Spleen (tissue), 13 donors: ENCODE measurements around the gene LRFN5. TPM values are rescaled to one million over a fixed set of nuclear protein-coding genes. Genes with fewer than 3 reads are reported as not detected.
"Not testable (repeated sequence)": the region's sequence is repeated elsewhere in the genome, so short reads cannot be mapped to it uniquely, and the experiment has no call there.

Source experiments
- DNase-seq: peaks from one replicate; pipeline ENCODE4 v3.0.0-alpha.2; 2020
- H3K27ac ChIP-seq, 8 donors: fragments of 200-600 bp; sonication (generic) in 7 of 8; 1 replicate in 4 of 8; 2 replicates in 4 of 8; pipeline versions ENCODE4 v1.5.0 to v1.8.0; 2016 to 2021; ENCODE audit warnings: inconsistent platforms in 4 of 8, mild to moderate bottlenecking in 4 of 8, moderate library complexity in 1 of 8
- H3K27me3 ChIP-seq, 7 donors: fragments of 200-600 bp; sonication (generic) in 6 of 7; replicated peaks in 1 of 7; 1 replicate in 4 of 7; 2 replicates in 3 of 7; pipeline versions ENCODE4 v1.5.0 to v1.8.0; 2016 to 2021; ENCODE audit warnings: inconsistent platforms in 3 of 7, mild to moderate bottlenecking in 1 of 7
- H3K36me3 ChIP-seq, 6 donors: fragments of 200-600 bp; sonication (generic) in 5 of 6; 1 replicate in 4 of 6; 2 replicates in 2 of 6; pipeline versions ENCODE4 v1.5.0 to v1.8.0; 2016 to 2021; ENCODE audit warnings: inconsistent platforms in 2 of 6
- H3K4me1 ChIP-seq, 6 donors: fragments of 200-600 bp; sonication (generic) in 5 of 6; 1 replicate in 3 of 6; 2 replicates in 3 of 6; pipeline versions ENCODE4 v1.5.0 to v1.8.0; 2016 to 2021; ENCODE audit warnings: inconsistent platforms in 3 of 6
- H3K4me3 ChIP-seq, 8 donors: fragments of 200-600 bp; sonication (generic) in 7 of 8; 1 replicate in 4 of 8; 2 replicates in 4 of 8; pipeline versions ENCODE4 v1.5.0 to v1.8.0; 2016 to 2021; ENCODE audit warnings: inconsistent platforms in 4 of 8, mild to moderate bottlenecking in 4 of 8, moderate library complexity in 2 of 8
- H3K9me3 ChIP-seq, 8 donors: fragments of 200-600 bp; sonication (generic) in 7 of 8; 1 replicate in 4 of 8; 2 replicates in 4 of 8; pipeline versions ENCODE4 v1.5.0 to v1.8.0; 2016 to 2021; ENCODE audit warnings: inconsistent platforms in 4 of 8
- POLR2A ChIP-seq, 3 donors: fragments of 450-650 bp; IDR thresholded peaks; one replicate each; pipeline ENCODE4 v1.5.1; 2017; ENCODE audit warnings: antibody characterized with exemption in 3 of 3, mild to moderate bottlenecking in 1 of 3
- POLR2AphosphoS5 ChIP-seq, 3 donors: sonication (generic); formaldehyde crosslinking; IDR thresholded peaks; one replicate each; pipeline ENCODE4 v1.5.1; 2017; ENCODE audit warnings: antibody characterized with exemption in 3 of 3
- WGBS, 5 donors: extraction: QIAGEN DNeasy Blood & Tissue Kit in 3 of 5; methylation state at CpG; one replicate each; pipeline versions ENCODE4 v1.1.5 to v1.1.7; 2013 to 2018; 5-methylcytosine and 5-hydroxymethylcytosine counted together
- intact Hi-C: fragments of 100-400 bp; cut with DNase I; formaldehyde crosslinking; loops from one replicate; pipeline ENCODE4 v1.15.0; 2023; ENCODE audit warnings: low total_unique reads
- long read RNA-seq, 2 donors: transcript quantifications; one replicate each; lab custom pipeline, GENCODE V29; 2026
- polyA plus RNA-seq, 3 donors: library from polyadenylated mRNA; stranded (reverse); fragments of 200-250 nt; gene quantifications; one replicate each; pipeline ENCODE4 v1.2.1, GENCODE V29; 2013
- total RNA-seq, 7 donors: library from RNA; depleted of rRNA in 3 of 7; stranded (reverse); fragments of >200 nt in 3 of 7; fragmentation: NEBNext Ultra II Directional in 4 of 7; extraction: Animal tissue kit (Norgen Biotek cat#: 25700) in 4 of 7; gene quantifications; one replicate each; pipeline versions ENCODE4 v1.1.0 to v1.2.1, GENCODE V29; 2016 to 2021
- TF ChIP-seq, protein P1 (sequence below), 11 experiments: fragments of 200-600 bp in 7 of 11; fragments of 450-650 bp in 4 of 11; sonication (generic) in 4 of 11; IDR thresholded peaks in 8 of 11; conservative IDR thresholded peaks in 3 of 11; 1 replicate in 7 of 11; 2 replicates in 4 of 11; pipeline versions ENCODE4 v1.4.0 to v1.8.0; 2016 to 2021; ENCODE audit warnings: antibody characterized with exemption in 11 of 11, inconsistent platforms in 4 of 11, mild to moderate bottlenecking in 1 of 11
- donor health status: healthy with polysubstance abuse.
- donor health status: DM: no; HTN: no; CAD: no; lungs with moderate emphysema.
- donor health status: DM: no; HTN: no; CAD: no.
- donor health status: Bipolar disorder and iron deficiency.
- donor health status: healthy.
- donor health status: DM: no; HTN: no; CAD: no.
- donor health status: DM: yes; HTN: yes; CAD: no.

LRFN5 gene
- 1 to 10 TPM in 6 of 7 donors, under 1 TPM in 1; 0.60 to 3.0 (median 2.6) TPM for total RNA-seq
- under 1 TPM; 0.08 to 0.11 (median 0.10) TPM for polyA plus RNA-seq
- long read RNA-seq, donor 1, result 0 reads
- long read RNA-seq, donor 2, partial matches to known transcripts, result 0 of 1 reads
- long read RNA-seq, donor 2, other reads (novel, unspliced or antisense), result 0 of 1 reads

DNA sequence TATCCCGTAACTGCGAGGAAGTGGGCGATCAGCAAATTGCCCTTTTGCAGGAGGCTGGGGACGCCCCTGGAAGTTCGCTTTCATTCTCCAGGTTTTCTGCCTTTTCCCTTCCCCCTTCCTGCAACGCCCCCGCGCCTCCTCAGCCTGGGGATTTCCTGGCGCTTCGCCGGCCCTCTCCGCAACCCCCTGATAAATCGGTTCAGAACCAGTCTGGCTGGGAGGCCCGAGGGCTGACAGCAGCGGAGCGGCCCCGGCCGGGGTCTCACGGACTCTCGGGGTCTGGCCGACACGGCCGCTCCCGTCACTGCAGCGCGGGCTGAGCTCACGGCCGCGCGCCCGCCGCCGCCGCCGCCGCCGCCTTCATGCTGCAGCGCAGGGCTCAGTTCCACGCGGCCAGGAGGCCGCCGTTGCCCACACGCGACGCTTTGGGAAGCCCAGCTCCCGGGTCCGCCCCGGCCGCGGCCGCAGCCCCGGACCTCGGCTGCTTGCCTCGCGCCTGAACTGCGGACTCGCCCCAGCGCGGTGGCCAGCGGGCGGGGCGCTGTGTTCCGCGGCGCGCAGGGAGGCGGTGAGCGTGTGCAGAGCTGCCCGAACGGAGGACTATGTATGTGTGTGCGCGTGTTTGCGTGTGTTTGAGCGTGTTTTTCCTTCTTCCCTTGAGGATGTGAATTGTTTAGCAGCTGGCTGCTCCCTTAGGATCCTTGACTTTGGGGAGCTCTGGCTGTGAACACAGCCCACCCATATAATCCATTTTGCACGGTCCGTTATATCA, at the start of gene LRFN5:
LRFN5 (plus strand) TSS at position 345 of the 772 bp plus-strand sequence.
- intact Hi-C loops, result no loop called here
- H3K27ac ChIP-seq, result peak within 1 kb of the TSS in 7 of 8 donors; percentile 36 to 77 (median 64)
- peak within 1 kb of the TSS; percentile 39 to 72 (median 54) for H3K4me3 ChIP-seq
- WGBS, 5 donors, result 1 to 4% (median 2%) methylated on average over 26 to 76 of the region's 76 CpGs
- peak; percentile 71 for DNase-seq
- no peaks in the 10 kb centered on the region for H3K36me3 ChIP-seq
- H3K27me3 ChIP-seq, result peaks cover 4 to 81% (median 47%) of the 10 kb centered on the region in 7 donors
- H3K9me3 ChIP-seq, result no peaks in the 10 kb centered on the region
- TF ChIP-seq, protein P1, sequence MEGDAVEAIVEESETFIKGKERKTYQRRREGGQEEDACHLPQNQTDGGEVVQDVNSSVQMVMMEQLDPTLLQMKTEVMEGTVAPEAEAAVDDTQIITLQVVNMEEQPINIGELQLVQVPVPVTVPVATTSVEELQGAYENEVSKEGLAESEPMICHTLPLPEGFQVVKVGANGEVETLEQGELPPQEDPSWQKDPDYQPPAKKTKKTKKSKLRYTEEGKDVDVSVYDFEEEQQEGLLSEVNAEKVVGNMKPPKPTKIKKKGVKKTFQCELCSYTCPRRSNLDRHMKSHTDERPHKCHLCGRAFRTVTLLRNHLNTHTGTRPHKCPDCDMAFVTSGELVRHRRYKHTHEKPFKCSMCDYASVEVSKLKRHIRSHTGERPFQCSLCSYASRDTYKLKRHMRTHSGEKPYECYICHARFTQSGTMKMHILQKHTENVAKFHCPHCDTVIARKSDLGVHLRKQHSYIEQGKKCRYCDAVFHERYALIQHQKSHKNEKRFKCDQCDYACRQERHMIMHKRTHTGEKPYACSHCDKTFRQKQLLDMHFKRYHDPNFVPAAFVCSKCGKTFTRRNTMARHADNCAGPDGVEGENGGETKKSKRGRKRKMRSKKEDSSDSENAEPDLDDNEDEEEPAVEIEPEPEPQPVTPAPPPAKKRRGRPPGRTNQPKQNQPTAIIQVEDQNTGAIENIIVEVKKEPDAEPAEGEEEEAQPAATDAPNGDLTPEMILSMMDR (IDR thresholded peaks at IDR 0.05 in 8 of 11, conservative IDR thresholded peaks at IDR 0.05 in 3 of 11), result no peak
- TF ChIP-seq POLR2A (IDR thresholded peaks at IDR 0.05), result no peak
- TF ChIP-seq POLR2AphosphoS5 (IDR thresholded peaks at IDR 0.05), result peak in 1 of 3 donors; percentile 36
- peaks cover 10 to 55% (median 46%) of the 10 kb centered on the region in 6 donors for H3K4me1 ChIP-seq

DNA sequence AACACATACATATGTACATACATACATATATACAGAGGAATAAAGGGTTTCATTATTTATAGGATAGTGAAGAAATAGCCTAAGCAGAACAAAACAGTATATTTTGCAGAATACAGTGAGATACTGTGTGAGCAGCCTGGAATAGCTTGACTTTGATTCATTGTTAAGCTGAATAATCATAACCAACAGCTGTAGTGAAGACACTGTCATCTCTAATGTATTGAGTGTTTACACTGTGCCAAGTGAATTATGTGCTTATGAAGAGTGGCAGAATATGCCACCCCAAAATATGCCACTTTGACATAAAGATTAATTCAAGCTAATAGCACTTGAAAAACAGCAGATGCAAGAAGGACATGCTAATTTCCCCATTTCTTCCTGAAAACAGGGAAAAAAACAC, 48.2 kb upstream of the LRFN5 start:
- TF ChIP-seq, protein P1 (IDR thresholded peaks at IDR 0.05 in 8 of 11, conservative IDR thresholded peaks at IDR 0.05 in 3 of 11), result no peak
- TF ChIP-seq POLR2AphosphoS5 (IDR thresholded peaks at IDR 0.05) (no peak), POLR2A (IDR thresholded peaks at IDR 0.05) (no peak)
- H3K36me3 ChIP-seq, result no peaks in the 10 kb centered on the region
- no peak overlapping the region for H3K4me3 ChIP-seq
- no peaks in the 10 kb centered on the region for H3K9me3 ChIP-seq
- intact Hi-C loops, result no loop called here
- H3K27ac ChIP-seq, result no peak overlapping the region
- no peaks in the 10 kb centered on the region for H3K4me1 ChIP-seq
- no peak for DNase-seq
- H3K27me3 ChIP-seq, result no peaks in the 10 kb centered on the region

- H3K4me3 ChIP-seq, H3K4me1 ChIP-seq, DNase-seq, intact Hi-C loops, H3K36me3 ChIP-seq, H3K9me3 ChIP-seq, H3K27me3 ChIP-seq, H3K27ac ChIP-seq: not testable (repeated sequence)
- 89 to 96% (median 94%) methylated on average over 3 of the region's 3 CpGs for WGBS, 5 donors
These were observed 39.8 kb upstream of the LRFN5 start for GRCh38 chr14:41566864-41567263.

GRCh38 chr14:41568979-41569378, 37.7 kb upstream of the LRFN5 start:
- TF ChIP-seq POLR2AphosphoS5 (IDR thresholded peaks at IDR 0.05), result no peak
- TF ChIP-seq, protein P1 (IDR thresholded peaks at IDR 0.05 in 8 of 11, conservative IDR thresholded peaks at IDR 0.05 in 3 of 11), result no peak
- no peak for TF ChIP-seq POLR2A (IDR thresholded peaks at IDR 0.05)
- DNase-seq, result no peak
- Histone ChIP-seq H3K36me3 (no peaks in the 10 kb centered on the region), H3K4me3 (no peak overlapping the region), H3K4me1 (no peaks in the 10 kb centered on the region), H3K27me3 (no peaks in the 10 kb centered on the region), H3K27ac (no peak overlapping the region), H3K9me3 (peaks cover 0 to 9% (median 0%) of the 10 kb centered on the region in 8 donors)
- 85 to 95% (median 93%) methylated on average over 2 of the region's 2 CpGs for WGBS, 5 donors
- intact Hi-C loops, result no loop called here
